ENCODE results near the gene ZBED6.

DNA sequence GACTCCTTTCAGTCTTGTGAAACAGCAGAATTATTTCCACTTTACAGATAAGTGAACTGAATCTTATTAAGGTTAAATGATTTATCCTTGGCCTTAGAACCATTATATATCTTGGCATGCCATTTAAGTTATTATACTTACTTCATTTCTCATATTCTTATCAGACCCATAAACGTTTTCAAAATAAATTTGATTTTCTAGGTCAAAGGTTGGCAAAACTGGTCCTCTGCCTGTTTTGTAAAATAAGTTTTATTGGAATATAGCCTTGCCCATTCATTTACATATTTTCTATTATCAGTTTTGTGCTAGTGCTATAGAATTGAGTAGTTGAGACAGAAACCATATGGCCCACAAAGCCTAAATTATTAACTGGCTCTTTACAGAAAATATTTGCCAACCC is 33.1 kb downstream of the ZBED6 start:
- TF ChIP-seq, protein P1, sequence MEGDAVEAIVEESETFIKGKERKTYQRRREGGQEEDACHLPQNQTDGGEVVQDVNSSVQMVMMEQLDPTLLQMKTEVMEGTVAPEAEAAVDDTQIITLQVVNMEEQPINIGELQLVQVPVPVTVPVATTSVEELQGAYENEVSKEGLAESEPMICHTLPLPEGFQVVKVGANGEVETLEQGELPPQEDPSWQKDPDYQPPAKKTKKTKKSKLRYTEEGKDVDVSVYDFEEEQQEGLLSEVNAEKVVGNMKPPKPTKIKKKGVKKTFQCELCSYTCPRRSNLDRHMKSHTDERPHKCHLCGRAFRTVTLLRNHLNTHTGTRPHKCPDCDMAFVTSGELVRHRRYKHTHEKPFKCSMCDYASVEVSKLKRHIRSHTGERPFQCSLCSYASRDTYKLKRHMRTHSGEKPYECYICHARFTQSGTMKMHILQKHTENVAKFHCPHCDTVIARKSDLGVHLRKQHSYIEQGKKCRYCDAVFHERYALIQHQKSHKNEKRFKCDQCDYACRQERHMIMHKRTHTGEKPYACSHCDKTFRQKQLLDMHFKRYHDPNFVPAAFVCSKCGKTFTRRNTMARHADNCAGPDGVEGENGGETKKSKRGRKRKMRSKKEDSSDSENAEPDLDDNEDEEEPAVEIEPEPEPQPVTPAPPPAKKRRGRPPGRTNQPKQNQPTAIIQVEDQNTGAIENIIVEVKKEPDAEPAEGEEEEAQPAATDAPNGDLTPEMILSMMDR (IDR thresholded peaks at IDR 0.05; ENCODE audit: low read length) = no peak
- TF ChIP-seq EZH2 (optimal IDR thresholded peaks at IDR 0.05; ENCODE audit: low read depth, low read length) = no peak
- no peak for TF ChIP-seq EZH2phosphoT487 (IDR thresholded peaks at IDR 0.05; ENCODE audit: low read length)

All from MM.1S (cell line).